NCI-H146 treated with DMSO at 0.1 percent for 48 hours (cell line): ENCODE results near the gene TRIM63.

ENCODE experiments used
- DNase-seq: peaks from one replicate; lab custom pipeline; 2025; ENCODE audit not compliant: unreplicated experiment; lab: John Stamatoyannopoulos, UW

The TRIM63 gene

DNA sequence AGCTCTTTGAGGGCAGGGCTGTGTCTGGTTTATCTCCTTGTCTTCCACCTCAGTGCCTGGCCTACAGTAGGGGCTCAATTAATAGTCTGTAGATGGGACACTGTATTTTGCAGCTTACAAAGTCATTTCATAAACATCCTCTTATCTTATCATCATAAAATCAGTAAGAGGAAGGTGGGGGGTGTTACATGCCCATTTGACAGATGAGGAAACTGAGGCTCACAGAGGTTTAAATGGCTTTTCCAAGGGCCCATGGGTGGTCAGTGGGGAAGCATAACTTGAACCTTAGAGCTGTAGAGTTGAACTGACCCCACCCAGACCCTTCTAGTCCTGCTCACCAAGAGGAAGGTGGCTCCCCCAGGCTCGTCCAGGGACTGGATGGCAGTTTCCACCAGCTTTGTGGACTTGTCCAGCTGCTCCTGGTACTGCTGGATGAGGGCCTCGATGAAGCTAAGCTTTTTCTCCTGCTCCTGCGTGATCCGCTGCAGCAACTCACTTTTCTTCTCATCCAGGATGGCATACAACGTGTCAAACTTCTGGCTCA lies 9.3 kb downstream of the TRIM63 start:
- DNase-seq, result no peak

DNA sequence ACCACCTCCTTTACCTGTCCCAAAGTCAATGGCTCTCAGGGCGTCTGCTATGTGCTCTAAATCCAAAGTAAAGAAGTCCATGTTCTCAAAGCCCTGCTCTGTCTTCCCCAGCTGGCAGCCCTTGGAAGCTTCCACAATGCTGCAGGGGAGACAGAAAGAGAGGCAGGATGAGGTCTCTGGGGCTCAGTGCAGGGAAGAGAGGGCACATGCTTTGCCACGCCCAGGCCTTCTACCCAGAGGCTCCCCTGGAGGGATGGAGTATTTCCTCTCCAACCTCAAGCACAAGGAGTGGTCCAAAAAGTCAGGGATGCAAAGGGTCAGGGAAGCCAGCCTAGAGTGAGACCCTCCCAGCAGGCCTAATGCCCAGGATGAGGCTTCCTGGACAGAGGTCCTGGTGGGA lies 10.2 kb downstream of the TRIM63 start:
- DNase-seq, result no peak

GRCh38 chr1:26055041-26055440 lies 12.4 kb downstream of the TRIM63 start:
- no peak for DNase-seq

- no peak for DNase-seq
These were observed 13.5 kb downstream of the TRIM63 start for GRCh38 chr1:26053718-26054560.

DNA sequence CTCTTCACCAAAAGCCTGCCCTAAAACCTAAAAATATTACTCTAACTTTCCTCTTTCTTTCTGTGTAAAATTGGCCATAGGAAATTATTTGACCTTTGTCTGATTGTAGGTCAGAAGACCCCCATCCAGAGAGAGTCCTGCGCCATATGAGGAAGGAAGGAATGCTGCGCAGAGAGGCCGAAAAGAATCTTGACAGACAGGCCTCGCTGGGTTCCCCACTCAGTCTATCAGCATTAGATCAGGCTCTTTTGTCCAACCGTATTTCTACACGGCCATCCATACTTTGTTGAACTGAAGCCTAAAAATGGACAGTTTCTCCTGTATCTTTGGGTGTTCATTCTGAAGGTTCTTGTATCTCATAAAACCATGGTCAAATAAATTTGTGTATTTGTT lies 17.2 kb downstream of the TRIM63 start:
- DNase-seq, result no peak

DNA sequence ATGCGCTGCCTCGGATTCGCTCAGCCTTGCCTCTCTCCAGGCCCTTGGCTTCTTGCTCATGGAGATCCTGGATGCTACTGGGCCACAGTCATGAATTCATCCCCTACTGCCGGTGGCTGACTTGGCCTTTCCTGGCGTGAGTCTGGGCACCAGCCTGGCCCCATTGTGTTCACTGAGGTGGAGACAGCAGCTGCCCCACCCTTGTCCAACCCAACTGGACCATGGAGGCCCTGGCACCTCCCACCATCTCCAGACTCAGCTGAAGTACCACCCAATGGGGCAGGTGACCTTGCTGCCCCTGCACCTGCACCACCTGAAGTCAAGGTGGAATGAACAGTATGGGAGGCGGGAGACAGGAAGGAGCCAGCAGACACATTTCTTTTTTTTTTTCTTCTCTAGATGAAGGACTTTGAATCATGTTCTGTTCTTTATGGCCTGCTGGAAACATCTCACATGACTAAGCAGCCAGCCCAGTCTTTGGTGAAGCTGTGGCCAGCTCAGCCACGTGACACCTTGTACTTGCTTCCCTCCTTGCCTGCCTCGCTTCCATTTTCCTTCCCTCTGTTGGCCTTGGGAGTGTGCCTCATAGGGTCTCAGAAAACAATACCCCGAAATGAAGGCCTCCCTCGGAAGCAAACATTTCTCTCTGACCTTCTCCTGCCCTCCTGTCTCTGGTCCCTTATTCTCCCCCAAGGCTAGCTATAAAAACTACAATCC lies 17.7 kb downstream of the TRIM63 start:
- DNase-seq, result no peak

DNA sequence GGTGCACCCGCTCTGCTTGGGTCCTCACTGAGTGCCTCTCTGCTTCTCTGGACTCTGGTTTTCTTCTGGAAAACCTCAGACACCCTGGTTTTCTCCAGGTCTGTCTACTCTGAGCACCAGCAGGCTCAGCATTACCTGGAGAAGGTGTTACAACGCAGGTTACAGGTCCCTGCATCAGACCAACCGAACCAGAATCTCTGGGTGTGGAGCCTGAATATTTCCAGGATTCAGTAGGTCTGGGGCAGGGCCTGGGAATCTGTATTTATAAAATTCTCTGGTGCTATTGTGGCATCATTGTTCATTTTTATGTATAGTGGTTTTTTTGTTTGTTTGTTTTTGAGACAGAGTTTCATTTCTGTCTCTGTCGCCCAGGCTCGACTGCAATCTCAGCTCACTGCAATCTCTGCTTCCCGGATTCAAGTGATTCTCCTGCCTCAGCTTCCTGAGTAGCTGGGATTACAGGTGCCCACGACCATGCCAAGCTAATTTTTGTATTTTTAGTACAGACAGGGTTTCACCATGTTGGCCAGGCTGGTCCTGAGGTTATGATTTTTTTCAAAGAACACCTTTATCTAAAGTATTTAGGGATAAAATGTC lies 20.1 kb downstream of the TRIM63 start:
- DNase-seq, result no peak

- no peak for DNase-seq
These were observed 21.0 kb downstream of the TRIM63 start for GRCh38 chr1:26046246-26047095.

- no peak for DNase-seq
These were observed 21.6 kb downstream of the TRIM63 start, which contains the start of gene SLC30A2 for GRCh38 chr1:26045722-26046245. Gene SLC30A2 (minus strand): TSS chr1:26046118. CDS start chr1:26045896, 222 bp downstream.

GRCh38 chr1:26044971-26045721 lies 22.3 kb downstream of the TRIM63 start:
- no peak for DNase-seq

GRCh38 chr1:26044414-26044813 lies 23.0 kb downstream of the TRIM63 start:
- DNase-seq, result no peak

DNA sequence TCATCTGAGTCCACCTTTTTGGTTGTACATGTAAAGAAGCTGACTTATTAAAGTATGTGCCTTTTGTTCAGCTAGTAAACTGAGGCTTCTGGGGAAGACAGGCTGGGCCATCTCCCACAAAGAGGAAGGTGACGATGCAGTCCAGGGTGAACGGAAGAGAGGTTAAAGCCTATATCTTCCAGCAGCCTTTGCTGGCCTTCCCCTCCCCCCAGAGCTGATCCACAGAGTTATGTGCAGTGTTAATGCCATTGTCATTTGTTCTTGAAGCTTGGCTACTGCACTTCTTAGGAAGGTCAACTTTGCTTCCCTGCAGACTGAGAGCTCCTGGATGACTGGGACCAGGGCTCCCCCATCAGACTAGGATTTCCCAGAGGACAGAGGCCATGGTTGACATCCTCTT lies 23.7 kb downstream of the TRIM63 start:
- no peak for DNase-seq

DNA sequence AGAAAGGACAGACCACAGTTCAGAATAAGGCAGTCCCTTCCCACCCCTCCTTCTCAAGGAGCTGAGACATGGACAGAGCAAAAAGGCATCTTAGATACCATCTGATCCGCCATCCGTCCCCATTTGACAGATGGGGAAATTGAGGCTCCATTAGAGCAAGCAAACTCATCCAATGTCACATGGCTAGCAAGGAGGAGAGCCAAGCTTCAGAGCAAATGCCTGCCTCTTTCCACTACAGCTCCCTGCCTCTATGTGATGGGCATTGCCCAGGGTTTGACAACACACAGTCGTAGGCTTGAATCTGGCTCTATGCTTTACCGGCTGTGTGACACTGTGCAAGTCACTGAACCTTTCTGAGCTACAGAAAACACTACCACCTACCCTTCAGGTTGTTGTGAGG lies 25.5 kb downstream of the TRIM63 start:
- no peak for DNase-seq

- no peak for DNase-seq
These were observed 26.0 kb downstream of the TRIM63 start for GRCh38 chr1:26041401-26041800.

- DNase-seq, result no peak
These were observed 28.5 kb downstream of the TRIM63 start for GRCh38 chr1:26038904-26039303.

DNA sequence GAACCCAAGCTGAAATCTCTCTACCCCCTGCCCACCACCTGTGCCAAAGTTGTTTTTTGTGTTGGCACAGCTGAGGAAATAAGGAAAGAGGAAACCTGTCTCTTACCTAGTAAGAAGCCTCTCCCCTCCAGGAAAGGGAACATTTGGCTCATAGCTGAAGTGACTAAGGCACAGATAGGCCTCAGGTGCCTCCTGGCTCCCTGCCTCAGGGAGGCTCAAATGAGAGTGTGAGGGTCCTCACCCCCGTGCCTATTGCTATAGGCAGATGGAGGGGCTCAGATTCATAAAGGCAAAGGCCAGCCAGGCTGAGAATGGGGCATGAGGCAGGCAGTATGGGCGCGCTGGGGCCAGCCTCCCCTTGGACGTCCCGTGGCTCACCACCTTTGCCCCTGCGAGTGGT lies 29.0 kb downstream of the TRIM63 start:
- no peak for DNase-seq

DNA sequence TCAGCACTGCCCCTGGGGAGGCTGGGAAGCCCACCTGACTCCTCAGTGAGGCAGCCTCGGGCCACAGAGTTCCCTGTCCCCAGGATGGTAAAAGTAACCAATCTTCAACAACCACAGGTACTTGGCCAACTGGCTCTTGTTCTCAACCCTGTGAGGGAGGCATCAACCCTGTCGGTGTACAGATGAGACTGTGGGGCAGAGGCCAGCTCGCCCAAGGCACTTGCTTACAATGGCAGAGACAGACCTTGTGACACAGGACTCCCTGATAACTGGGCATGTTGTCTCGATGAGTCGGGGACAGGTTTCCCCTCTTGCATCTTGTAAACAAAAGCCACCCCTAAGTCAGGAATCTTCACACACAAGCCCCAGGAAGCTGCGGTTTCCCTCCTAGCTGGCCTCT lies 29.5 kb downstream of the TRIM63 start:
- DNase-seq, result no peak

DNA sequence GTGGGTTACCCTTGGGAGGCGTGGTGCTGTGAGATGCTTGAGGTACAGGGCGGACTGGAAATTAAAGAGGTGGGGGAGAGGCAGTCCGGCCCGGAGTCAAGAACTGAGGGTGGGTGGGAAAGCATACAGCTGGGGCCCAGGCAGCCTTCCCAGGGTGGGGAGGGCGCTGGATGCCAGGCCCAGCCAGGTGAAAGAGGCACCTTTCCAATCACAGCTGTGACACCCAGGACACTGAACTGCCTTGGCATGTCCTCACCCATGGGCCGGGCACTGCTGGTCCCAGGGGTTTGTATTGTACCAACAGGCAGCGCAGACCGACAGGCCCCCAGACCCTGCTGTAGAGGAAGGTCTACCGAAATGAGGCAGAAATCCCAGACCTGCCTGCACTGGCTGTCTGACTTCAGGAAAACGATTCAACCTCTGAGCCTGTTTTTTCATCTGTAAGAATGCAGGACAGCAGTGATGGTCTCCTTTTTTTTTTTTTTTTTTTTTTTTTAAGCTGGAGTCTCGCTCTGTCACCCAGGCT lies 30.6 kb downstream of the TRIM63 start:
- no peak for DNase-seq

DNA sequence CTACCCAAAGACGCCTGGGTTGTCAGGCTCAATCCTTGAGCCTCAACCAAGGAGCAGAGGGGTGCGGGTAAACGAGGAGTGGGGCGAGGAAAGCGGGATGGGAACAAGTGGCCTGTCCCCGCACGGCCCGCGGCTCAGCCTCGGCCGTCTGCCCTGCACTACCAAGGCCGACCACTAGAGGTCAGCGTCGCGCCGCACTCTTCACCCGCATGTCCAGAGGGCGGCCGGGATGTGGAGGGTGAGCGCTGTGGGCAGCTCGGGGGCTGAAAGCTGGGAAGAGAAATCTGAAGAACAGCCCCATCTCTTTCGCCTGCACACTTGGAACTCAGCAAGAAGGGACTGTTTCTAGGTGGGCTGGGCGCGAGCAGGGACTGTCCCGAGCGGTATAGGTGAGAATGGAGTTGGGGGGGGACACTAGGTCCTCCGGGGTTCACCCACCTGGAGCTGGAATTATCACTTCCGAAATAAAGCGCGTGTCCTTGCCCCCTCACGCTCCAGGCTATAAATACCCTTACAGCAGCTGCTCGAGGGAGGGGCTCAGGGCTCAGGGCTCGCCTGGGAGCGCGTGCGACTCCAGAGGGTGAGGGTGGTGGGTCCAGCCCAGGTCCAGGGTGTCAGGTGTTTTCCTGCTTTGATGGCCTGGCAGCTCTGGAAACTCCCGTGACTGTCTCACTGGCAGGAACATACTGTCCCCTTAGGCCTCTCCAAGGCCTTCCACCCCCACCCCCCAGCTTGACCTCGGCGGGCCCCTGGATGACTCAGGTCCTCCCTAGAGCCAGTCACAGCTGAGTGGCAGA lies 31.3 kb downstream of the TRIM63 start:
- DNase-seq, result peak; percentile 4
